NAMALWA (cell line): ENCODE results near the gene RNF186.
"Not testable (repeated sequence)": the region's sequence is repeated elsewhere in the genome, so short reads cannot be mapped to it uniquely, and the experiment has no call there.

Source experiments
- DNase-seq: peaks from one replicate; pipeline ENCODE4 v3.0.0-alpha.2; 2015; ENCODE audit warnings: low spot score

The RNF186 gene

GRCh38 chr1:19824541-19824940 lies 9.5 kb upstream of the RNF186 start:
- DNase-seq: no peak

- no peak for DNase-seq
These were observed 9.0 kb upstream of the RNF186 start for GRCh38 chr1:19824036-19824435.

GRCh38 chr1:19819701-19820100 lies 4.6 kb upstream of the RNF186 start:
- no peak for DNase-seq

GRCh38 chr1:19818324-19818723 lies 3.2 kb upstream of the RNF186 start:
- no peak for DNase-seq

GRCh38 chr1:19817160-19817559 lies 2.1 kb upstream of the RNF186 start:
- no peak for DNase-seq

GRCh38 chr1:19816737-19817086 lies 1.6 kb upstream of the RNF186 start:
- DNase-seq: not testable (repeated sequence)

- peak; percentile 55 for DNase-seq
These were observed 986 bp upstream of the RNF186 start for GRCh38 chr1:19815801-19816736.

GRCh38 chr1:19814244-19814661 lies 830 bp downstream of the RNF186 start:
- no peak for DNase-seq

- DNase-seq: no peak
These were observed 1.5 kb downstream of the RNF186 start for GRCh38 chr1:19813643-19813960.

GRCh38 chr1:19812875-19813642 lies 2.0 kb downstream of the RNF186 start:
- DNase-seq: no peak

- peak; percentile 45 for DNase-seq
These were observed 3.8 kb downstream of the RNF186 start for GRCh38 chr1:19811206-19811851.

GRCh38 chr1:19809044-19809750 lies 5.9 kb downstream of the RNF186 start:
- no peak for DNase-seq

GRCh38 chr1:19808351-19808750 lies 6.7 kb downstream of the RNF186 start:
- no peak for DNase-seq

GRCh38 chr1:19804831-19805251 lies 10.2 kb downstream of the RNF186 start:
- DNase-seq: no peak

- no peak for DNase-seq
These were observed 12.8 kb downstream of the RNF186 start for GRCh38 chr1:19802269-19802668.

- peak; percentile 44 for DNase-seq
These were observed 14.8 kb downstream of the RNF186 start for GRCh38 chr1:19800076-19800804.

- DNase-seq: peak; percentile 15
These were observed 15.6 kb downstream of the RNF186 start, which contains the start of gene TMCO4 for GRCh38 chr1:19799230-19800075. Gene TMCO4 (minus strand): TSS chr1:19799916. CDS start chr1:19780758, 19,158 bp downstream.

GRCh38 chr1:19798486-19799229 lies 16.4 kb downstream of the RNF186 start:
- DNase-seq: no peak

- no peak for DNase-seq
These were observed 17.3 kb downstream of the RNF186 start for GRCh38 chr1:19797827-19798226.

GRCh38 chr1:19794583-19794982 lies 20.5 kb downstream of the RNF186 start:
- DNase-seq: no peak
